Sigmoid colon (tissue), 7 donors: ENCODE results near the gene POU2AF1. TPM values are rescaled to one million over a fixed set of nuclear protein-coding genes. Genes with fewer than 3 reads are reported as not detected.

Experiments
- DNase-seq: peaks from one replicate; pipeline ENCODE4 v3.0.0-alpha.2; 2019
- H3K27ac ChIP-seq, 4 donors: fragments of 200-600 bp; sonication (generic); one replicate each; pipeline ENCODE4 v1.5.1; 2016 to 2019; ENCODE audit warnings: mild to moderate bottlenecking in 1 of 4
- H3K27me3 ChIP-seq, 3 donors: fragments of 200-600 bp; sonication (generic); one replicate each; pipeline ENCODE4 v1.5.1; 2019; ENCODE audit warnings: mild to moderate bottlenecking in 1 of 3
- H3K36me3 ChIP-seq, 4 donors: fragments of 200-600 bp; sonication (generic); one replicate each; pipeline ENCODE4 v1.5.1; 2016 to 2019
- H3K4me1 ChIP-seq, 4 donors: fragments of 200-600 bp; sonication (generic); one replicate each; pipeline ENCODE4 v1.5.1; 2017 to 2019
- H3K4me3 ChIP-seq, 4 donors: fragments of 200-600 bp; sonication (generic); one replicate each; pipeline ENCODE4 v1.5.1; 2017 to 2019; ENCODE audit warnings: mild to moderate bottlenecking in 2 of 4, moderate library complexity in 1 of 4
- H3K9me3 ChIP-seq, 4 donors: fragments of 200-600 bp in 3 of 4; sonication (generic) in 3 of 4; one replicate each; pipeline versions ENCODE4 v1.5.1 to v1.6.1; 2013 to 2019
- CTCF ChIP-seq, 4 experiments: fragments of 450-650 bp in 3 of 4; fragments of 200-600 bp in 1 of 4; IDR thresholded peaks; one replicate each; pipeline ENCODE4 v1.5.1; 2016 to 2019; ENCODE audit warnings: antibody characterized with exemption in 4 of 4, mild to moderate bottlenecking in 3 of 4, moderate library complexity in 2 of 4
- EP300 ChIP-seq, 4 donors: sonication (generic); formaldehyde crosslinking; IDR thresholded peaks; one replicate each; pipeline ENCODE4 v1.6.1; 2017; ENCODE audit warnings: antibody characterized with exemption in 4 of 4
- POLR2A ChIP-seq, 2 donors: fragments of 450-650 bp; IDR thresholded peaks; one replicate each; pipeline ENCODE4 v1.6.1; 2016; ENCODE audit warnings: antibody characterized with exemption in 2 of 2, mild to moderate bottlenecking in 2 of 2, moderate library complexity in 2 of 2
- POLR2AphosphoS5 ChIP-seq, 4 donors: sonication (generic); formaldehyde crosslinking; IDR thresholded peaks; one replicate each; pipeline ENCODE4 v1.6.1; 2017; ENCODE audit warnings: antibody characterized with exemption in 4 of 4
- WGBS, 2 donors: extraction: QIAGEN DNeasy Blood & Tissue Kit; methylation state at CpG; one replicate each; pipeline ENCODE4 v1.1.7; 2013; 5-methylcytosine and 5-hydroxymethylcytosine counted together
- intact Hi-C: fragments of 100-400 bp; cut with DNase I; formaldehyde crosslinking; loops from one replicate; pipeline ENCODE4 v1.15.1; 2023
- polyA plus RNA-seq, 3 donors: library from polyadenylated mRNA; stranded (reverse); fragments of 200-250 nt; gene quantifications; one replicate each; pipeline ENCODE4 v1.2.3, GENCODE V29; 2013
- total RNA-seq, 4 donors: library from RNA; depleted of rRNA; stranded (reverse); fragments of >200 nt; gene quantifications; one replicate each; pipeline ENCODE4 v1.1.0, GENCODE V29; 2016
- donor health status: healthy with polysubstance abuse.
- donor health status: Bipolar disorder and iron deficiency.
- donor health status: healthy.

Gene POU2AF1
- total and polyA plus RNA-seq, 7 donors, result 0.16 to 27.0 (median 1.1) TPM; not detected in 3

- peak; percentile 66 for DNase-seq
- TF ChIP-seq POLR2AphosphoS5 (IDR thresholded peaks at IDR 0.05) (peak in 3 of 4 donors; percentile 41 to 52 (median 48)), EP300 (IDR thresholded peaks at IDR 0.05) (no peak)
Observed at GRCh38 chr11:111331711-111332479, 47.2 kb downstream of the POU2AF1 start.

DNA sequence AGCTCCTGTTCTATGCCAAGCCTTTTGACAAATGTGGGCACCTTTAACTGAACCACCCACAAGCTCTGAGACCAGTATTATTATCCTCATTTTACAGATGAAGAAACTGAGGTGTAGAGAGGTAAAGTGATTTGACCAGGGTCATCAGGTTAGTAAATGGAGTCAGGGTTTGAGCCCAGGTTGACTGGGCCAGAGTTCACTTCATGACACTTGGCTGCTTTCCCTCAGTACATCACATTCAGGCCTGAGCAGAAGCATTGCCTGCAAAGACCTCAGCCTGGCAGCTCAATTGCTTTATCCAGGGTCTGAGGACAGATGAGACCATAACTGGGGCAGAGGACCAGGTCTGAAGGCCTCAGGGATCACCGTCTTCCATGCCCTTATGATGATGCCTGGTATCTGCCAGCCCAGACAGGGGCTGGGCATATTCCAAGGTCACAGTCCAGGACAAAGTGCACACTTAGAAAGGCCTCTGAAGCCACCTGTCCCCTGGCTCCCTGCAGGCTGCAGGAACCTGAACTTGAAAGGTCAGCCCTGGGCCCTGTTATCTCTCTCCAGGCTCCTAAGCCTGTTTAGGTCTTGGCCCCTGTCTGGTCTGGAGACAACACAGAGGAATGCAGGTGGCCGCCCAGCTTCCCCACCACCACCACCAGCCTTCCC is 48.7 kb downstream of the POU2AF1 start:
- Histone ChIP-seq H3K9me3 (no peaks in the 10 kb centered on the region), H3K36me3 (no peaks in the 10 kb centered on the region), H3K27me3 (no peaks in the 10 kb centered on the region), H3K4me3 (no peak overlapping the region), H3K4me1 (peaks cover 0 to 68% (median 59%) of the 10 kb centered on the region in 4 donors), H3K27ac (peak overlapping the region in 3 of 4 donors; percentile 70 to 89 (median 75))
- intact Hi-C loops, result loop anchor here (5.0 kb wide), 2 partner anchors 33 to 87 kb away; partner anchors contain the start of gene POU2AF3
- no peak for DNase-seq
- no peak for TF ChIP-seq EP300 (IDR thresholded peaks at IDR 0.05)
- TF ChIP-seq POLR2A (IDR thresholded peaks at IDR 0.05), result no peak
- TF ChIP-seq POLR2AphosphoS5 (IDR thresholded peaks at IDR 0.05), result no peak
- TF ChIP-seq CTCF (IDR thresholded peaks at IDR 0.05), result no peak
- WGBS, 2 donors, result 63 to 90% methylated on average over 2 of the region's 2 CpGs

More at GRCh38 chr11:111331711-111332479, 47.2 kb downstream of the POU2AF1 start:
- Histone ChIP-seq H3K9me3 (no peaks in the 10 kb centered on the region), H3K4me3 (no peak overlapping the region), H3K27ac (peak overlapping the region; percentile 70 to 89 (median 74)), H3K27me3 (no peaks in the 10 kb centered on the region), H3K4me1 (peaks cover 0 to 72% (median 59%) of the 10 kb centered on the region in 4 donors), H3K36me3 (no peaks in the 10 kb centered on the region)
- intact Hi-C loops, result loop anchor here (5.0 kb wide), 2 partner anchors 35 to 85 kb away; partner anchors contain the start of gene POU2AF3
- WGBS, 2 donors, result 77 to 87% methylated on average over 4 of the region's 4 CpGs

- TF ChIP-seq POLR2AphosphoS5 (IDR thresholded peaks at IDR 0.05), result peak in 2 of 4 donors; percentile 21 to 51
- no peak for TF ChIP-seq EP300 (IDR thresholded peaks at IDR 0.05)
- no peak for TF ChIP-seq POLR2A (IDR thresholded peaks at IDR 0.05)
- TF ChIP-seq CTCF (IDR thresholded peaks at IDR 0.05), result no peak
- Histone ChIP-seq H3K9me3 (no peaks in the 10 kb centered on the region), H3K4me1 (peaks cover 0 to 71% (median 54%) of the 10 kb centered on the region in 4 donors), H3K36me3 (no peaks in the 10 kb centered on the region), H3K27me3 (no peaks in the 10 kb centered on the region), H3K4me3 (no peak overlapping the region), H3K27ac (peak overlapping the region in 3 of 4 donors; percentile 70 to 89 (median 75))
- DNase-seq, result peak; percentile 81
- WGBS, 2 donors, result 84 to 91% methylated on average over 7 of the region's 7 CpGs
- intact Hi-C loops, result loop anchor here (5.0 kb wide), 2 partner anchors 32 to 88 kb away; partner anchors contain the start of gene POU2AF3
Observed at GRCh38 chr11:111329306-111330204, 49.5 kb downstream of the POU2AF1 start.

DNA sequence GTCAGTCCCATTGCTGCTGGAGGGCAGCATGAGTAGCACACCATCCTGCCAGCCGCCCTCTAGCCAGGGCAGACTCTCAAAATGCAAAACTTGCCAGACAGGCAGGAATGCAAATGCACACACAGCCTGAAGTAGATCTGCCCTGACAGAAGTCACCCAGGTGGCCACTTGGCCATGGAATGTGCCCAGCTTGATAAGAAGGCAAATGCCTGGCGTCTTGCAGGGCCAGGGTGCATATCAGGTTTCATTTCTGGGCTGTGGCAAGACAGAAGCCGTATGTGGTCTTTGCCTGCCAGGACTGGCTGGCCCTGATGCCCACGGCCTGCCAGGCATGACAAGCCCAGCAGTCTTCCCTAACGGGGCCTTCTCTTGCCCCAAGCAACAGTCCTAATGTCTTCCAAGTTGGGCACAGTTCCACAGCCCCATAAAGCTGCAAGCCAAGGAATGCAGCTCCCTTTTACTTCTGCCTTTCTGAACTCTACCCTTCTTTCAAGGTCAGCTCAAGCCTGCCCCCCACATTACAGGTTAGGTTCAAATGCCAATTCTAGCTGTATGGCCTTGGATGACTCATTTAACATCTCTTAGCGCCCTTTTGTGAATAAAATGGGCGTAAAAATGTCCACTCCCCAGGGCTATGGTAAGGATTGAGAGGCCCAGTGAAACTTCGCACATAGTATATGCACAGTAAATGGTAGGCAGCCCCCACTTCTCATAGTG is 51.0 kb downstream of the POU2AF1 start:
- Histone ChIP-seq H3K9me3 (no peaks in the 10 kb centered on the region), H3K36me3 (no peaks in the 10 kb centered on the region), H3K27ac (peak overlapping the region in 3 of 4 donors; percentile 70 to 89 (median 75)), H3K4me1 (peaks cover 0 to 70% (median 58%) of the 10 kb centered on the region in 4 donors), H3K27me3 (no peaks in the 10 kb centered on the region), H3K4me3 (no peak overlapping the region)
- intact Hi-C loops, result no loop called here
- peak; percentile 82 for DNase-seq
- WGBS, 2 donors, result 75 to 78% methylated on average over 8 of the region's 8 CpGs
- TF ChIP-seq POLR2AphosphoS5 (IDR thresholded peaks at IDR 0.05), result peak in 2 of 4 donors; percentile 4 to 16
- TF ChIP-seq CTCF (IDR thresholded peaks at IDR 0.05), result no peak
